H9 (cell line): ENCODE results near the gene DVL3. TPM values are rescaled to one million over a fixed set of nuclear protein-coding genes. Genes with fewer than 3 reads are reported as not detected.

ENCODE experiments used
- DNase-seq: peaks from one replicate; pipeline ENCODE4 v3.0.0-alpha.2; 2017
- H2AFZ ChIP-seq: one replicate; pipeline ENCODE4 v1.6.1; 2013; ENCODE audit warnings: mild to moderate bottlenecking, low read length, control low read depth, moderate library complexity
- H2AK5ac ChIP-seq: 2 replicates; pipeline ENCODE4 v1.6.1; 2013; ENCODE audit warnings: low read length, control low read depth, mixed read lengths; ENCODE audit not compliant: insufficient read length
- H2BK120ac ChIP-seq: one replicate; pipeline ENCODE4 v1.6.1; 2013; ENCODE audit warnings: low read depth, mild to moderate bottlenecking, low read length, control low read depth, inconsistent platforms; ENCODE audit not compliant: poor library complexity, severe bottlenecking
- H2BK12ac ChIP-seq: 2 replicates; pipeline ENCODE4 v1.6.1; 2013; ENCODE audit warnings: low read length, control low read depth, mixed read lengths, low read depth; ENCODE audit not compliant: insufficient read length
- H2BK15ac ChIP-seq: 2 replicates; pipeline ENCODE4 v1.6.1; 2013; ENCODE audit warnings: low read depth, low read length, control low read depth
- H2BK20ac ChIP-seq: one replicate; pipeline ENCODE4 v1.6.1; 2013; ENCODE audit warnings: low read depth, mild to moderate bottlenecking, low read length, control low read depth, inconsistent platforms; ENCODE audit not compliant: poor library complexity, severe bottlenecking
- H2BK5ac ChIP-seq: 2 replicates; pipeline ENCODE4 v1.6.1; 2013; ENCODE audit warnings: low read length, control low read depth, mixed read lengths; ENCODE audit not compliant: insufficient read length
- H3K14ac ChIP-seq: 2 replicates; pipeline ENCODE4 v1.6.1; 2013; ENCODE audit warnings: low read length, control low read depth; ENCODE audit not compliant: insufficient read depth
- H3K18ac ChIP-seq: 2 replicates; pipeline ENCODE4 v1.6.1; 2013; ENCODE audit warnings: low read depth, mild to moderate bottlenecking, mixed read lengths, low read length, control low read depth; ENCODE audit not compliant: insufficient read length
- H3K23ac ChIP-seq: 2 replicates; pipeline ENCODE4 v1.6.1; 2013; ENCODE audit warnings: low read length, control low read depth, mixed read lengths, low read depth; ENCODE audit not compliant: insufficient read length
- H3K23me2 ChIP-seq: 2 replicates; pipeline ENCODE4 v1.6.1; 2013; ENCODE audit warnings: low read depth, mild to moderate bottlenecking, mixed read lengths, low read length, control low read depth; ENCODE audit not compliant: insufficient read length, poor library complexity, severe bottlenecking
- H3K27ac ChIP-seq: 2 replicates; pipeline ENCODE4 v1.5.1; 2013; ENCODE audit warnings: low read length, control low read depth, mixed read lengths, low read depth; ENCODE audit not compliant: insufficient read length
- H3K27me3 ChIP-seq: 2 replicates; pipeline ENCODE4 v1.6.1; 2013; ENCODE audit warnings: low read length, control low read depth, inconsistent platforms; ENCODE audit not compliant: insufficient read depth
- H3K4ac ChIP-seq: 2 replicates; pipeline ENCODE4 v1.6.1; 2013; ENCODE audit warnings: low read depth, mild to moderate bottlenecking, control low read depth, inconsistent platforms, low read length, moderate library complexity
- H3K4me1 ChIP-seq: 2 replicates; pipeline ENCODE4 v1.6.1; 2013; ENCODE audit warnings: low read length, control low read depth, inconsistent platforms; ENCODE audit not compliant: insufficient read depth
- H3K4me2 ChIP-seq: 2 replicates; pipeline ENCODE4 v1.6.1; 2013; ENCODE audit warnings: low read length, control low read depth, mixed read lengths; ENCODE audit not compliant: insufficient read length, insufficient read depth
- H3K56ac ChIP-seq: 2 replicates; pipeline ENCODE4 v1.6.1; 2013; ENCODE audit warnings: low read depth, mild to moderate bottlenecking, mixed read lengths, low read length, control low read depth; ENCODE audit not compliant: insufficient read length
- H3K79me1 ChIP-seq: 2 replicates; pipeline ENCODE4 v1.6.1; 2013; ENCODE audit warnings: low read depth, mild to moderate bottlenecking, moderate library complexity, low read length, control low read depth, inconsistent platforms; ENCODE audit not compliant: insufficient read depth, poor library complexity, severe bottlenecking
- H3K79me2 ChIP-seq: 2 replicates; pipeline ENCODE4 v1.6.1; 2013; ENCODE audit warnings: low read length, control low read depth, inconsistent platforms; ENCODE audit not compliant: insufficient read depth
- H3K9ac ChIP-seq: 2 replicates; pipeline ENCODE4 v1.6.1; 2013; ENCODE audit warnings: low read length, control low read depth, mixed read lengths; ENCODE audit not compliant: insufficient read length; ENCODE audit errors: extremely low read depth
- H3K9me3 ChIP-seq: one replicate; pipeline ENCODE4 v1.6.1; 2013; ENCODE audit warnings: low read depth, low read length, inconsistent platforms; ENCODE audit not compliant: control insufficient read depth
- H3T11ph ChIP-seq: one replicate; pipeline ENCODE4 v1.6.1; 2013; ENCODE audit warnings: mild to moderate bottlenecking, low read length, control low read depth, inconsistent platforms
- H4K20me1 ChIP-seq: one replicate; pipeline ENCODE4 v1.6.1; 2013; ENCODE audit not compliant: control insufficient read depth, insufficient read length, insufficient read depth
- H4K5ac ChIP-seq: 2 replicates; pipeline ENCODE4 v1.6.1; 2013; ENCODE audit warnings: low read depth, mild to moderate bottlenecking, mixed read lengths, low read length, control low read depth; ENCODE audit not compliant: insufficient read length
- H4K8ac ChIP-seq: replicated peaks from 2 replicates; pipeline ENCODE4 v1.6.1; 2013; ENCODE audit warnings: low read length, control low read depth, mixed read lengths, low read depth; ENCODE audit not compliant: insufficient read length
- H4K91ac ChIP-seq: 2 replicates; pipeline ENCODE4 v1.6.1; 2013; ENCODE audit warnings: low read depth, mild to moderate bottlenecking, moderate library complexity, mixed read lengths, low read length, control low read depth; ENCODE audit not compliant: insufficient read length
- H3K27ac Mint-ChIP-seq, 3 experiments: 2 replicates in 2 of 3; 3 replicates in 1 of 3; pipeline ENCODE4 v1.8.0; 2020 to 2021; ENCODE audit warnings: mixed read lengths in 3 of 3, mild to moderate bottlenecking in 1 of 3, moderate library complexity in 1 of 3
- H3K27me3 Mint-ChIP-seq: 2 replicates; pipeline ENCODE4 v1.8.0; 2021; ENCODE audit warnings: low read depth, mild to moderate bottlenecking, moderate library complexity, mixed read lengths
- H3K36me3 Mint-ChIP-seq, 3 experiments: 2 replicates in 2 of 3; 3 replicates in 1 of 3; pipeline ENCODE4 v1.8.0; 2020 to 2021; ENCODE audit warnings: low read depth in 3 of 3, mixed read lengths in 3 of 3; ENCODE audit not compliant: insufficient read depth in 1 of 3
- H3K4me1 Mint-ChIP-seq, 2 experiments: 2 replicates each; pipeline ENCODE4 v1.8.0; 2020; ENCODE audit warnings: mixed read lengths in 2 of 2
- H3K4me3 Mint-ChIP-seq, 2 experiments: 2 replicates in 1 of 2; 3 replicates in 1 of 2; pipeline ENCODE4 v1.8.0; 2020 to 2021; ENCODE audit warnings: mild to moderate bottlenecking in 2 of 2, mixed read lengths in 2 of 2, moderate library complexity in 1 of 2
- H3K9me3 Mint-ChIP-seq, 2 experiments: 2 replicates in 1 of 2; 3 replicates in 1 of 2; pipeline ENCODE4 v1.8.0; 2020; ENCODE audit warnings: mild to moderate bottlenecking in 2 of 2, mixed read lengths in 2 of 2, moderate library complexity in 1 of 2
- CTCF ChIP-seq: fragments of 200-600 bp; sonication (generic); conservative IDR thresholded peaks from 3 replicates; pipeline ENCODE4 v1.8.0; 2021; ENCODE audit warnings: antibody characterized with exemption, mild to moderate bottlenecking
- WGBS: extraction: QIAGEN DNeasy Blood & Tissue Kit; methylation state at CpG from one replicate; pipeline ENCODE4 v1.1.7; 2013; ENCODE audit warnings: missing lambda C conversion rate, low lambda C conversion rate, mixed read lengths; ENCODE audit not compliant: insufficient read length; ENCODE audit errors: extremely low coverage; 5-methylcytosine and 5-hydroxymethylcytosine counted together
- total RNA-seq: library from RNA; stranded (reverse); gene quantifications from 2 replicates; pipeline ENCODE4 v1.2.1, GENCODE V29; 2021

DVL3 gene
- total RNA-seq, 1 experiment from 2014 or later: 64.7 TPM

GRCh38 chr3:184189421-184189820 lies 34.2 kb downstream of the DVL3 start:
- H3K27me3 Mint-ChIP-seq: peaks cover 1% of the 10 kb centered on the region; the same call in 1 of the 2 replicates
- Histone ChIP-seq H3K27me3 (no peaks in the 10 kb centered on the region), H4K5ac (no peak overlapping the region), H4K20me1 (no peaks in the 10 kb centered on the region), H3K56ac (no peak overlapping the region), H2AFZ (no peak overlapping the region), H3K4ac (no peak overlapping the region), H2BK12ac (no peak overlapping the region), H3K9ac (no peak overlapping the region), H3K79me2 (peaks cover 5% of the 10 kb centered on the region; the same call in 1 of the 2 replicates), H2AK5ac (no peak overlapping the region), H3K27ac (no peak overlapping the region), H3K23ac (no peak overlapping the region), H3T11ph (no peak overlapping the region), H3K23me2 (peaks cover 14% of the 10 kb centered on the region), H3K9me3 (no peaks in the 10 kb centered on the region), H3K14ac (no peak overlapping the region), H2BK15ac (no peak overlapping the region), H3K4me2 (no peak overlapping the region), H3K18ac (no peak overlapping the region), H2BK120ac (no peak overlapping the region), H2BK20ac (no peak overlapping the region), H3K79me1 (peaks cover 5% of the 10 kb centered on the region), H3K4me1 (no peaks in the 10 kb centered on the region), H2BK5ac (no peak overlapping the region), H4K8ac (no peak overlapping the region), H4K91ac (no peak overlapping the region)
- H3K27ac Mint-ChIP-seq: no peak overlapping the region
- no peak overlapping the region for H3K4me3 Mint-ChIP-seq
- no peaks in the 10 kb centered on the region; a peak in 1 of 5 replicates for H3K9me3 Mint-ChIP-seq
- TF ChIP-seq CTCF: no peak
- no peak for DNase-seq
- WGBS: no CpG with 5 or more reads among the region's 13 CpGs
- H3K36me3 Mint-ChIP-seq: peaks cover 45 to 76% (median 65%) of the 10 kb centered on the region in 3 experiments
- peaks cover 20 to 21% of the 10 kb centered on the region in 2 experiments for H3K4me1 Mint-ChIP-seq
